CD4-positive, alpha-beta T cell (primary cell): ENCODE data around the gene SULF2. TPM values are rescaled to one million over a fixed set of nuclear protein-coding genes. Genes with fewer than 3 reads are reported as not detected.
A peak's percentile ranks its signal among the peaks of the same experiment; 100 is the strongest.

ENCODE experiments used
- ATAC-seq: fragments of 200-7000 bp; cut with Tn5 transposase; one replicate; pipeline ENCODE4 v1.10.0; 2022; ENCODE audit warnings: mild to moderate bottlenecking; ENCODE audit not compliant: poor library complexity
- CTCF ChIA-PET: fragments of 350-600 bp; sonication (Branson Sonifier 250); formaldehyde crosslinking; loops from one replicate; lab custom pipeline; 2021; ENCODE audit warnings: antibody characterized with exemption, inconsistent platforms; lab: Charles Lee
- POLR2A ChIA-PET: fragments of 350-600 bp; sonication (Branson Sonifier 250); formaldehyde crosslinking; loops from one replicate; lab custom pipeline; 2021; ENCODE audit warnings: antibody characterized with exemption, inconsistent platforms; lab: Charles Lee
- DNase-seq, 14 experiments: peaks; one replicate each; pipeline ENCODE4 v3.0.0-alpha.2; 2013 to 2020; ENCODE audit warnings: mixed read lengths in 2 of 14
- H3K27ac ChIP-seq, 2 donors: one replicate each; pipeline versions ENCODE4 v1.5.1 to v1.7.0; 2013; ENCODE audit warnings: low read length in 2 of 2, low read depth in 1 of 2, mild to moderate bottlenecking in 1 of 2
- H3K27me3 ChIP-seq, 2 experiments: 1 replicate in 1 of 2; 2 replicates in 1 of 2; pipeline versions ENCODE4 v1.6.1 to v1.7.0; 2013; ENCODE audit warnings: low read length in 2 of 2, control low read depth in 1 of 2, mild to moderate bottlenecking in 1 of 2, moderate library complexity in 1 of 2; ENCODE audit not compliant: insufficient read depth in 2 of 2, control insufficient read depth in 1 of 2
- H3K36me3 ChIP-seq: one replicate; pipeline ENCODE4 v1.6.1; 2013; ENCODE audit warnings: low read length, control low read depth; ENCODE audit not compliant: insufficient read depth
- H3K4me1 ChIP-seq: one replicate; pipeline ENCODE4 v1.6.1; 2013; ENCODE audit warnings: low read length, control low read depth; ENCODE audit not compliant: insufficient read depth
- H3K4me3 ChIP-seq: one replicate; pipeline ENCODE4 v1.5.1; 2013; ENCODE audit warnings: mild to moderate bottlenecking, low read length, moderate library complexity
- H3K9me3 ChIP-seq, 2 experiments: 1 replicate in 1 of 2; 2 replicates in 1 of 2; pipeline versions ENCODE4 v1.6.1 to v1.7.0; 2013; ENCODE audit warnings: low read length in 2 of 2, mild to moderate bottlenecking in 2 of 2, control low read depth in 1 of 2, moderate library complexity in 1 of 2; ENCODE audit not compliant: control insufficient read depth in 1 of 2, insufficient read depth in 1 of 2
- H3K27ac Mint-ChIP-seq: one replicate; pipeline ENCODE4 v1.8.0; 2020; ENCODE audit warnings: mixed read lengths
- H3K27me3 Mint-ChIP-seq: one replicate; pipeline ENCODE4 v1.8.0; 2021; ENCODE audit warnings: mixed read lengths
- H3K36me3 Mint-ChIP-seq: one replicate; pipeline ENCODE4 v1.8.0; 2021; ENCODE audit warnings: low read depth, mixed read lengths
- H3K4me1 Mint-ChIP-seq: one replicate; pipeline ENCODE4 v1.8.0; 2021; ENCODE audit warnings: low read depth, mixed read lengths
- H3K4me3 Mint-ChIP-seq: one replicate; pipeline ENCODE4 v1.8.0; 2020; ENCODE audit warnings: mild to moderate bottlenecking, mixed read lengths
- H3K9me3 Mint-ChIP-seq: one replicate; pipeline ENCODE4 v1.8.0; 2020; ENCODE audit warnings: mixed read lengths
- intact Hi-C, 2 experiments: fragments of 100-400 bp; cut with DNase I in 1 of 2; cut with micrococcal nuclease in 1 of 2; formaldehyde crosslinking; loops; one replicate each; pipeline versions ENCODE4 v1.15.1 to v1.9.0; 2023 to 2025; cut with DNase I, micrococcal nuclease
- total RNA-seq, 174 experiments: library from RNA in 2 of 174; stranded (reverse) in 2 of 174; gene quantifications; one replicate each; pipeline ENCODE4 v1.2.3 and lab custom pipeline; 2021 to 2026
- TF ChIP-seq, protein P1 (sequence below): fragments of 200-600 bp; IDR thresholded peaks from one replicate; pipeline ENCODE4 v1.8.0; 2022; ENCODE audit warnings: antibody characterized with exemption, mild to moderate bottlenecking

Gene SULF2
- total RNA-seq, 2 experiments from 2014 or later, result 1.5 to 2.8 TPM

DNA sequence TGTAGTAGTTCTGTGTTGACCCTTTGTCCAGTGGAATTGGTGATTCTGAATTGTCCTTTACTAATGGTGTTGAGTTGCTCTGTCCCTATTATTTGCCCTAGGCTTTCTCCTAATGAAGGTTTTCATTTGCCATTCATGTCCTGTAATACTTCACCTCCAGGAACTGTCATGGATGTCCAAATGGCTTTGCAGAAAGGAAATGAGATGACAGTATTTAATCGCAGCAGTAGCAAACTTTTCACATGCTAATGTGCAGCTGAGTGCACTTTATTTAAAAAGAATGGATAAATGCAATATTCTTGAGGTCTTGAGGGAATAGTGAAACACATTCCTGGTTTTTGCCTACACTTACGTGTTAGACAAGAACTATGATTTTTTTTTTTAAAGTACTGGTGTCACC is 131.4 kb downstream of the SULF2 start:
- TF ChIP-seq, protein P1, sequence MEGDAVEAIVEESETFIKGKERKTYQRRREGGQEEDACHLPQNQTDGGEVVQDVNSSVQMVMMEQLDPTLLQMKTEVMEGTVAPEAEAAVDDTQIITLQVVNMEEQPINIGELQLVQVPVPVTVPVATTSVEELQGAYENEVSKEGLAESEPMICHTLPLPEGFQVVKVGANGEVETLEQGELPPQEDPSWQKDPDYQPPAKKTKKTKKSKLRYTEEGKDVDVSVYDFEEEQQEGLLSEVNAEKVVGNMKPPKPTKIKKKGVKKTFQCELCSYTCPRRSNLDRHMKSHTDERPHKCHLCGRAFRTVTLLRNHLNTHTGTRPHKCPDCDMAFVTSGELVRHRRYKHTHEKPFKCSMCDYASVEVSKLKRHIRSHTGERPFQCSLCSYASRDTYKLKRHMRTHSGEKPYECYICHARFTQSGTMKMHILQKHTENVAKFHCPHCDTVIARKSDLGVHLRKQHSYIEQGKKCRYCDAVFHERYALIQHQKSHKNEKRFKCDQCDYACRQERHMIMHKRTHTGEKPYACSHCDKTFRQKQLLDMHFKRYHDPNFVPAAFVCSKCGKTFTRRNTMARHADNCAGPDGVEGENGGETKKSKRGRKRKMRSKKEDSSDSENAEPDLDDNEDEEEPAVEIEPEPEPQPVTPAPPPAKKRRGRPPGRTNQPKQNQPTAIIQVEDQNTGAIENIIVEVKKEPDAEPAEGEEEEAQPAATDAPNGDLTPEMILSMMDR, result no peak
- no peaks in the 10 kb centered on the region for H3K4me1 ChIP-seq
- no peaks in the 10 kb centered on the region for H3K27me3 Mint-ChIP-seq
- no peaks in the 10 kb centered on the region for H3K9me3 Mint-ChIP-seq
- POLR2A ChIA-PET, result interaction anchor here (0.6 kb wide), 1 partner anchor 894 kb away, joined by 6 read pairs; no protein-coding TSS in a partner anchor
- H3K9me3 ChIP-seq, result no peaks in the 10 kb centered on the region
- no peak overlapping the region for H3K27ac ChIP-seq
- no peak for ATAC-seq
- no peak overlapping the region for H3K4me3 ChIP-seq
- intact Hi-C loops, result no loop called here
- peaks cover 89% of the 10 kb centered on the region for H3K36me3 Mint-ChIP-seq
- H3K36me3 ChIP-seq, result peaks cover 71% of the 10 kb centered on the region
- CTCF ChIA-PET, result interaction anchor here (0.9 kb wide), 1 partner anchor 17 kb away, joined by 3 read pairs; no protein-coding TSS in a partner anchor
- H3K4me3 Mint-ChIP-seq, result no peak overlapping the region
- H3K27ac Mint-ChIP-seq, result peak overlapping the region; percentile 24
- no peak for DNase-seq
- no peaks in the 10 kb centered on the region for H3K27me3 ChIP-seq
- no peaks in the 10 kb centered on the region for H3K4me1 Mint-ChIP-seq

GRCh38 chr20:47652794-47653193 is 132.5 kb downstream of the SULF2 start:
- no peak overlapping the region for H3K27ac ChIP-seq
- DNase-seq (no peak), ATAC-seq (no peak)
- Mint-ChIP-seq H3K4me3 (no peak overlapping the region), H3K4me1 (no peaks in the 10 kb centered on the region), H3K27me3 (no peaks in the 10 kb centered on the region), H3K36me3 (peaks cover 89% of the 10 kb centered on the region), H3K27ac (no peak overlapping the region), H3K9me3 (no peaks in the 10 kb centered on the region)
- peaks cover 77% of the 10 kb centered on the region for H3K36me3 ChIP-seq
- H3K27me3 ChIP-seq, result no peaks in the 10 kb centered on the region
- no peak overlapping the region for H3K4me3 ChIP-seq
- ChIA-PET CTCF (interaction anchor here (1.5 kb wide), 1 partner anchor 11 kb away, joined by 6 read pairs; no protein-coding TSS in a partner anchor), POLR2A (interaction anchor here (0.6 kb wide), 1 partner anchor 16 kb away, joined by 4 read pairs; no protein-coding TSS in a partner anchor)
- H3K9me3 ChIP-seq, result no peaks in the 10 kb centered on the region
- no peaks in the 10 kb centered on the region for H3K4me1 ChIP-seq
- intact Hi-C loops, result no loop called here
- TF ChIP-seq, protein P1, result no peak

GRCh38 chr20:47652301-47652700 is 133.0 kb downstream of the SULF2 start:
- no peak overlapping the region for H3K27ac ChIP-seq
- H3K27ac Mint-ChIP-seq, result no peak overlapping the region
- H3K4me1 Mint-ChIP-seq, result no peaks in the 10 kb centered on the region
- no peaks in the 10 kb centered on the region for H3K27me3 ChIP-seq
- TF ChIP-seq, protein P1, result no peak
- no peaks in the 10 kb centered on the region for H3K4me1 ChIP-seq
- DNase-seq (no peak), ATAC-seq (no peak)
- H3K9me3 ChIP-seq, result no peaks in the 10 kb centered on the region
- H3K9me3 Mint-ChIP-seq, result no peaks in the 10 kb centered on the region
- H3K36me3 Mint-ChIP-seq, result peaks cover 92% of the 10 kb centered on the region
- H3K4me3 Mint-ChIP-seq, result no peak overlapping the region
- no peaks in the 10 kb centered on the region for H3K27me3 Mint-ChIP-seq
- ChIA-PET CTCF (interaction anchor here (1.5 kb wide), 1 partner anchor 11 kb away, joined by 6 read pairs; no protein-coding TSS in a partner anchor), POLR2A (no interaction called here)
- no peak overlapping the region for H3K4me3 ChIP-seq
- peaks cover 76% of the 10 kb centered on the region for H3K36me3 ChIP-seq
- intact Hi-C loops, result no loop called here
